GM18520 (cell line): ENCODE results near the gene AAGAB.

Experiments used
- ATAC-seq: cut with Tn5 transposase; IDR thresholded peaks from one replicate; pipeline ENCODE4 v1.9.1; 2021; ENCODE audit not compliant: unreplicated experiment

AAGAB gene

DNA sequence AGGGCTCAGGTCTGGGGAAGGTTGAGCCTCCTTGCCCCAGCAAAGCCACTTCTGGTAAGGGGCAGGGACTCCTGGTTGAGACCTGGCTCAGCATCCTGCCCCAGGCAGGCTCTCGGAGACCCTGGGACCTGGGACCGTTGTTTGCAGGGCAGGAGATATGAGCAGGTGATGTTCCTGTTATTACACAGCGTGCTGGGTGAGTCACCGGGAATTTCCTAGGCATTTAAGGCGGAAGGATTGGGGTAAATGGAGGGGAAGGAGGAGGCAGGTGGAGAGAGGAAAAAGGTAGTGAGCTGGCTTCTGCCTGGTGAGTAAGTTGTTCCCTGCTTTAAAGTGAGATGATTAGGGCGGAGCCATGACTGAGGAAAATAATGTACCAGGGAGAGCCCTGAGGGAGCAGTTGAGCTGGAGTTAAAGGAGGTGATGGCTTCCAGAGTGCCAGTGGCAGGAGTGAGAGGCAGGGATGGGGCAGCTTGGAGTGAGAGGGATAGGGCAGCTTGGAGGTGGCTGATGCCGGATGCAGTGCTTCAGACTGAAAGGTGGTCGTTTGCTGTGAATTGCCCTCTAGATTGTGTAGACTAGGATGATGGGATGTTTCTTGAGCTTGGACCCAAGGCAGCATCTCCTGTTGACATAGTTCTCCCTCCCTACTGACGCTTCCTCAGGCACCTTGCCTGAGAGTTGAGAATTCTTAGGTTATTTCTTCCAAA is 79.4 kb downstream of the AAGAB start:
- no peak for ATAC-seq

DNA sequence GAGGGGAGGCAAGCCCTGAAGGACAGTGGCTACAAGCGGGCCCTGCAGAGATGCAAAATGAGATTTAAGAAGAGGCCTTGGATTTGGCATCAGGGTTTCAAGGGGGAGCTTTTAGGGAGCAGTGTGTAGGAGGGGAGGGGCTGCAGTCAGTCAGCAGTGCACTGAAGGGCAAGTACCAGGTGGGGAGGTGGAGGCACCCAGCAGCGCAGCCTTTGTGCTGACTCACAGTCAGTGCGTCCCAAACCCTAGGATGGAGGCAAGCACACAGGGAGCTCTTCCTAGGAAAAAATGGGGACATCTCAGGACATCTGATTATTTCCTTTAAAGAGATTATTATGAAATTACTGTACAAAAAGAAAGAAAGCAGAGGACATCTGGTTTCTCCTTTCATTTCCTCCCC is 80.0 kb downstream of the AAGAB start:
- ATAC-seq = no peak

DNA sequence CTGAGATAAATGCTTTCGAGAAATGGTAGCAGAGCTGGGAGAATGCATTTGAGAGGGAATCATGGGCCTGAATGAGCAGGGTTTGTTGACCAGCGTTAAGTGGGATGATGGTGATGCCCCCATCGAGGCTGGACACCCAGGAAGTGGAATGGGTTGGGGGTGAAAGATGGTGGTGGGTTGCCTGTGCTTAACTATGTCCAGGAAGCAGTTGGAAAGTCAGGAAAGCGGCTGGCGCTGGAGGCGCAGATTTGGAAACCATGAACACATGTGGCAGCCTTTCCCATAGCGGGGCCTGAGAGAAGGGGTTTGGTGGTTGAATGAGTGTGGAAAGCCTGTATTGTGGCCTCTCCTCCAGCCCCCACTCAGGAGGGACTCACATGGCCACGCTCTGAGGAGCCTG is 80.7 kb downstream of the AAGAB start:
- ATAC-seq = no peak

DNA sequence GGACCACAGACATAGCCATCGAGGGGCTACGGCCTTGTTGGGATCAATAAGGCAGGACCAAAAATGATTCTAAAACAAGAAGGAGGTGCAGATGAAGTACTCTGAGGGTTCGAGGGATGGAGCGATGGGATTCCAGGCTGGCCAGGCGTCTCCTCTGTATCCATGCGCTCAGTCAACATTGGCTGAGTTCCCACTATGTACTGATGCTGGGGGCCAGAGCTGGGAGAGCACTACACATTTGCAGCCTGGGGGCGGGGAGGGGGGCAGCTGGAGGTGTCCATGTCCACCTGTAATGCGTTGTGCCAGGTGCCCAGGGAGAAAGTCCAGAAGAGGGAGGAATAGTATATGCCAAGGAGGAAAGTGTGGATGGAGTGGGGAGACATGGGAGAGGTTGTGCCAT is 81.5 kb downstream of the AAGAB start:
- ATAC-seq = no peak

DNA sequence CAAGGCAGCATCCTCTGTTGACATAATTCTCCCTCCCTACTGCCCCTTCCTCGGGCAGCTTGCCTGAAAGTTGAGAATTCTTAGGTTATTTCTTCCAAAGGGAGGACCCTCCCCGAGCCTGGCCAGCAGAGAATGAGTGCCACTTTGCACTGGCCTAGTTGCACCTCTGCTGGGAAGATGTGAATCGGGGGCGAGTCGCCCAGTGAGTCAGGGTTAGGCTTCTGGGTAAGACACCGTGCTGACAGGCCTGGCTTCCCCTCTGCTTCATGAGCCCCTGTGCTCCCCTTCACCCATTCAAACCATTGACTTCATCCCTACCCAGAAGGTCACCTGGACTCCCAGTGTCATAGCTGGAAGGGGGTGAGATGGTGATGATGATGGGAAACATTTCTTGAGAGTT is 82.3 kb downstream of the AAGAB start:
- no peak for ATAC-seq

DNA sequence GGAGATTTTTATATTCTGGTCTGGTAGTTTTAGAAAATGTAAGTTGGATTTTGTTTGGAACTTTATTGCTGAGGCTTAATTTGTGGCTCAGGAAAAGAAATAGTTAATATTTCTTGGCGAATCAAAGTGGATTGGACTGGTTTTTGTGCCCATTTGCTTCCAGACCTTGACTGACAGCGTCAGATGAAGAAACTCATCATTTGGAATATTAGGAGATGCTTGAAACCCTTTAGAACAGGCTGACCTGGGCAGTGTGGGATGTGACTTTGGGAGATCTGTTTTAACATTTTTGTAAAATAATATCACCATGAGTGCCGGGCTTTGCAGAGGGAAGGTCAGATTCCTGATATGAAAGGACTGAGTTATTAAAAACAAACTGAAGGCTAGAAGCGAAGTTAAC is 83.0 kb downstream of the AAGAB start:
- no peak for ATAC-seq

DNA sequence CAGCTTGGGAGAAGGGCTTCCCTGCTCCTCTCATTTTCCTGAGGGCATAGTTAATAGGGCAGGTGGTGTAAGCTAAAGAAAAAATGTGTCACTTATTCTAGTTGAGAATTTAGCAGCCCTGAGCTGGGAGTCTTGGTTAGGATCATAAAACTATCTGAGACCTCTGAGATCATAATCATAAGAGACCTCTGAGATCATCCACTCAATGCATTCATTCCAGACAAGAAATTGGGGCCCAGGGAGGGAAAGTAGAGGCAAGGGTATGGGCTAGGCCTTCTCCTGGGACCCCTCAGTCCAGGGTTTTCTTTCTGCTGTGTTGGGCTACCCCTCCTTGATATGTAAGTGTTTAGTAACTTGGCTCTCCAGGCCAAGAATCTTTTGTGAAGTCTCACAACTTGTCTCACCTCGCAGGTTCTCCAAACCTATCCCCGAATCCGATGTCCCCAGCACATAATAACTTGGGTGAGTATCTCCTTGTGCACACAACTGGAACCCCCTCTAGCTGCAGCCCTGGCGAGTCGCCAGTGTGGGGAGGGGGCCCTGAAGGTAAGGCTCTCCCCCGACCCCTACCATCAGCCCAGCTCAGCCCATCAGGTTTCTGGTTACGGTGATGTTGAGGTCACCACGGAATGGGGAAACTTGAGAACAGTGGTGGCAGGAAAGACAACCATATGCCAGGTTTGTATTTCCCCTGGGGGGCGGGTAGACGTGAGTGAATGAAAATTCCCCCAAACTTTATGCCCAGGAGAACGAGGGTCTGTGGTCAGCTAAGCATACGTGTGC is 84.1 kb downstream of the AAGAB start:
- ATAC-seq = no peak

DNA sequence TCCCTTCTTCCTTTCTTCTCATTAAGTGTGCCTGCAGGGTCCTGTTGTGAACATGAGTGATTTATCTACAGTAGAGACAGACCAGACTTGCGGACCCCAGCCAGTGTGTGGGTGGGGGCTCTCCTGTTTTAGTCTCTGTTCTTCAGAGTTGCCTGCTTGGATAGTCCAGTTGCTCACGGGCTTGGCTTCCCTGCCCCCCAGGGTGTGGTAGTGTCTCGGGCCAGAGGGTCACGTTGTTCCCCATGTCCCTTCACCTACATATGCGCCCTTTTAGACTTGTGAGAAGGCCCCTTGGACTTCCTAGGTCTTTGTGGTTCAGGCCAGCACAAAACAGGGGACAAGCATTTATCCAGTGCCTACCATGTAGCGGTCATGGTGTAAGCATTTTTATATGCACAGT is 85.8 kb downstream of the AAGAB start:
- no peak for ATAC-seq

DNA sequence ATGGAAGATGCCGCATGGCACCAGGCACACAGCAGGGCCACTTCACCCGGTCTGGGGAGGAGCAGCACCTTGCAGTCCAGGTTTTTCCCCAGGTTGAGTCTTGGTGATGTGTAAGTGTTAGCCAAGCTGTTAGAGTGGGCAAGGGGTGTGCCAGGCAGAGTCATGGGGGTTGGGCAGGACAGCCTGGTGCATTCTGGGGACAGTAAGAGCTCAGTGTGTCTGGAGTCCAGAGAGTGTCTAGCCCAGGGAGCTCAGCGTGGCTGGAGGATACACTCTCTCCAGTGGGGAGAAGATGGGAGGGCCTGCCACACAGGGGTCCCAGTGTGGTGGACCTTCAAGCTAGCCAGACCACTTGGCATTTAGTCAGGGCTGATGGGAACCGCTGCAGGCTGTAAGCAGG is 87.4 kb downstream of the AAGAB start:
- ATAC-seq = no peak

DNA sequence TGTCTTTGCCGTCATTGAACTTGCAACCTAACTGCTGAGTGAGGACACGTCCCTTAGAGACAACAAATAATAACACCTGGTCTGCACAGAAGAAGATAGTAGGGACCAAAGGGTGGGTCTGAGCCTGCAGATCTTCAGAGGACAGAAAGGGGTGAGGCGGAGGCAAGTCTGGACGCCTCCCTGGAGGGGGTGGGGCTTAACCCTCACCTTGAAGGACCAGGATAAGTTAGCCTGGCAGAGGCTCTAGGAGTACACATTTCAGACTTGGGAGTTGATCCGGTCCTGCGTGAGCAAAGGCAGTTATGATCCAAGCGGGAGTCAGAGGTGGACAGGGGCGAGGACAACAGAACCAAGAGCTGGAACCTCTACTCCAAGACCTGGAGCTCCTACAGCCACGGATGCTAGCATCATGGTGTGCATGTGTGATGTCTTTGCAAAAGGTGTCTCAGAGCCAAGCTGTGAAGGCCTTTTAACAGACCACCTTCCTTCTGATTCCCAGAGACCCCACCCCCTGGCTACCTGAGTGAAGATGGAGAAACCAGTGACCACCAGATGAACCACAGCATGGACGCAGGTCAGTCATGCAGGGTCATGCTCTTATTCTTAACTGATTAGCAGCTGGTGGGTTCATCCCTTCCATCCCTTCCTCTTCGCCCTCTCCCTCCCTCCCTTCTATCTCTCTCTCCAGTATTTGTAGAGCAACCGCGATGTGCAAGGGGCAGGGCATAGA is 88.0 kb downstream of the AAGAB start:
- no peak for ATAC-seq

DNA sequence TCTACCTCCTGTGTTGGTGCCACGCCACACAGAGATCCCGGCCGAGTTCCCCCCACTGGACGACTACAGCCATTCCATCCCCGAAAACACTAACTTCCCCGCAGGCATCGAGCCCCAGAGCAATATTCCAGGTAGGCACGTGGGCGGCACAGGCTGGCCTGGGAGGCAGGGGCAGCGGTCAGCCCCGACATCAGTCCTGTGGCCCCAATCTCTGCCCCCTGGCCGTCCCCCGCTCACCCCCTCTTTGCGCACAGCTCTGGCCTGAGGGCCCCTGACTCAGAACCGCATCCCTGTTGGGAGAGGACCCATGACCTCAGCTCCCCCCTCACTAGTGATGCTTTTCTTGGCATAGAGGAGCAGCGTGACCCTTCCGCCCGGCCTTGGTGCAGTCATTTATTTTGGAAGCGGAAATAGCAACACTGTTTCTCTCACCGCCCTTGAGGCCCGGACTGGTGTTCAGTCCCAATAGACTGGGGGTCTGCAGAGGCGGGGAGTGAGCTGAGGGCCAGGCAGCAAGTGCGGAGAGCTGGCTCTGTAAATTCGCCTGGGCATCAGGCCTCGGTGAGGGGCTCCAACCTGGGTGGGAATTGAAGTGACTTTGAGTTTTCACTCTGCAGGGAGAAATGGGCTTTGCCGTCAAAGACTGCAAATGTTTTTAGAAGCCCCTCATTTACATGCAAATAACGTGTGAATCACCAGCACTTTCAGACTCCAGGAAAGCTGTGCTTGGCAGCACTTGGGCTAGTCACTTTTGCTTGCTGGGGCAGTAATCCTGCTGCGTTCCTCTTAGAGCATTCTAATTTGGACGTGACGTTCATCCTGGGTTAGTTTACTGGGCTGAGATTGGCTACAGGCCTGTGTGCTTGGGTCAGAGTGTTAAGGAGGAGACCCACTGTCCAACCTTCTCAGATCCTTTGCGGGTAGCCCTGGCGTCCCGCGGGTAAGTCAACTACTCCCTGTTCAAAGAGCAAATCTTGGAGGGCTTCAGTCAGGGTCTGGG is 88.9 kb downstream of the AAGAB start:
- ATAC-seq = no peak

DNA sequence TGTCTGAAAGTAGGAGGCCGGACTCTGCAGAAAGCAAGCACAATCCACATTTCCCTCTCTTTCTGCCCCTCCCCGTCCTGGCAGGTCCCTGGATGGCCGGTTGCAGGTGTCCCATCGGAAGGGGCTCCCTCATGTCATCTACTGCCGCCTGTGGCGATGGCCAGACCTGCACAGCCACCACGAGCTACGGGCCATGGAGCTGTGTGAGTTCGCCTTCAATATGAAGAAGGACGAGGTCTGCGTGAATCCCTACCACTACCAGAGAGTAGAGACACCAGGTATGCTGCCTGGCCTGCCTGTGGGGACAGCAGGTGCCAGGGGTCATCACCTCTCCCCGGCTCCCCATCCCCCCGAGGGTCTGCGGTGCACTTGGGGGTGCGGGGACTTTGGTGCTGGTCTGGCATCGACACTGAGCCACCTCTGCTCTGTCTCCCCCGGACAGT is 89.6 kb downstream of the AAGAB start:
- ATAC-seq = no peak

DNA sequence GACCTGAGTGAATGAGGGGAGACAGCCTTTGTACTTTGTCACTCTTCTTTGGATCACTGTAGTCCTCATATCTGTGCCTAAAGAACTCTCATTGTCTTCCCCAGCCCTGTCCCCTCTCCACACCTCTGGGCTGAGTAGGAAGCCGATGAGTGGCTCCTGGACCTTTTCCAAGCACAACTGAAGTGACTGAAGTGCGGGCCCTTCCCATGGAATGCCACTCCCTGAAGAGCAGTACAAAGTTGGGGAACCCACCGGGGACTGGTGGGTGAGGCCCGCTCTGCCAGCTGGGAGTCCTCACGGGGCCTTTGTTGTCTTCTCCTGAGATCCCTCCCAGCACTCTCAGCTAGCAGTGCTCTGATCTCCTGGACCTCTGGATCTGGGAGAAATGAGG is 90.1 kb downstream of the AAGAB start:
- ATAC-seq = no peak

DNA sequence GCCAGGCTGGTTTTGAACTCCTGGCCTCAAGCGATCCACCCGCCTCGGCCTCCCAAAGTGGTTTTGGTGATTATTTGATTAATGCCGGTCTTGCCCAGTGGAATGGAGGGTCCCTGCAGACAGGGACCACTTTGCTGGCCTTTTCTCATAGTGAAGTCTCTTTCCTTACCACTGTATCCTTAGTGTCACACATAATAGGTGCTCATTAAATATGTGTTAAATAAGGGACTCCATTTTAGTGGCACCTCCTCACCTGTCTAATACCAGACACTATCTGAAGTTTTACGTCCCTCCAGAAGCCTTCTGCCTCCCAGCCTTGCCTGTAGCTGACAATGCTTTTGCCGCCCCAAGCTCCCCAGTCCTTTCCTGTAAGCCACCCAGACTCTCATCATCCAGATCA is 91.3 kb downstream of the AAGAB start:
- ATAC-seq = no peak

DNA sequence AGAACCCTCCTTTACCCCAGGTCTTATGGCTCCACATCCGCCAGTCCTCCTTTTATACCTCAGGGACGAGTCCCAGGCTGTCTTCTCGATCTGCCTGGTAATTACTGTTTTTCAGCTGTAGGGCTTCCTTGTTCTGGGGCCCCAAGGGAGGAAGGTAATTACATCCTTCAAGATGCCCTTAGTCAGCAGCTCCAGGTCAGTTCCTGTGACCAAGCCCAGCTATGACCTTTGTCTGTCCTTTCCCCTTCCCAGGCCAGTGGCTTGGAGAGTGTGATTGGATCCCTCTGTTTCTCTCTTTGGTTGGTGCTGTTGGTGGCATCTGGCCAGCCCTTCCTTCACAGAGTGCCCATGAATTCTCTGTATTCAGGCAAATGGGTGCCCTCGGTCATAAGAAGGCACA is 92.6 kb downstream of the AAGAB start:
- ATAC-seq = no peak

DNA sequence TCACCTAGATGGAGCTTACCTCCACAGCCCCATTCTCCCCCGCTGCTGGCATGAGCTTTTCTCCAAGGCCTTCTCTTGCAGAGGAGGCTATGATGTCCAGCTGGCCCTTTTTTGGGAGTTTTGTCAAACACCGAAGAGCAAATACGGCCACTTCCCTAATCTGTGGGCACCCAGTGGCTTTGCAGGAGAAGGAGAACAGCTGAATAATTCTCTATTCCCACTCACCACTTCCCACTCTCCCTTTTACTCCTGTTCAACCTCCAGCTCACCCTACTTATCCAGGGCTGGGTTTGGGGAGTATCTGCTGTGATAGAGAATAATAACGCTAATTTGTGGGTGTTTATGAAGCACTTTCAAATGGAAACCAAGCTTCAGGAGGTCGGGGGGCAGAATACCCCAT is 93.0 kb downstream of the AAGAB start:
- ATAC-seq = no peak

DNA sequence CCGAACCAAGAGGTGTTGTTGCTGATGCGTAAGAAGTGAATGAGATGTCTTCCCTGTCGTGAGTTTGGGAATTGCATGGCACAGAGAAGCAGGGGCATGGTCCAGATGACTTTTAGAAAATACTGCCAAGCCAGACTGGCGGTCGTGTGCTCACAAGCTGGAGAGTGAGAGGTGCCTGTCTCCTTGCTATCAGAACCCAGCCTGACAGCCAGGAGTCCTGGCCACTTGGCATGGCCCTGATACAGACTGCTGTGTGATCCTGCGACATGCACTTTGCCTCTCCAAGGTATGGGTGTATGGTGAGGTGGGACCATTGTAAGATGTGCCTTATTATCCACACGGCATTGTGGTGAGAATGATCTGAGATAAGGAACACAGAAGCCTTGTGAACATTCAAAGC is 96.1 kb downstream of the AAGAB start:
- ATAC-seq = no peak

DNA sequence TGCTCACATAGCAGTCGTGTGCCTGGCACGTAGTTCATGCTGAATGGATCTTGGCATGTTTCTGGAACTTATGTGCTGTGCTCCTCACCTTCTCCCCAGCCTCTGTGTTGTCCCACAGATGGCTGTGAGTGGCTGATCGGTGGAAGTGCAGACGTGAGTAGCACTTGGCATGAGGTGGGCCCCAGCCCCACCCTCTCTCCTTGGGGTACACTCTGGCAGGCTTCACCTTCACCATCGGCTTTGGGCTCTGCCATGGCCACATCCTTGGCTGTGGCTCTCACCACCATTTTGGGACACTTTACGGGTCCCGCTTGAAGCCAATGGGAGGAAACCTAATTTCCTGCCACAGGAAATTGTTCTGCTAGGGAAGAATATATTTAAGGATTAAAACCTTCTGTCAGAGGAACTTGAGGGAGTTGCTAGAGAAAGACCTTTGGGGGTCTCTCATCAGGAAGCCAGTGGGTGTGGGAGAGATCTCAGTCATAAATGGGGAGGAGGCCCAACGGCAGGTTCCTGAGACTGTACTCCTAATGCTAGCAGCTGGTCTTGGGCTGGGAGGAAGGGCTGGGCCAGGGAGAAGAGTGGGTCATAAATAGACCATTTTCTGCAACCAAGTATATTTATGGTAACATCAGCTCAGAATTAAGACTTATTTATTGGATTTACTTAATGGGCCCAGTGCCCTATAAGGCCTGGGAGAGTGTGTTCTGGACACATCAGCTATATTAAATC is 96.8 kb downstream of the AAGAB start:
- ATAC-seq = no peak

DNA sequence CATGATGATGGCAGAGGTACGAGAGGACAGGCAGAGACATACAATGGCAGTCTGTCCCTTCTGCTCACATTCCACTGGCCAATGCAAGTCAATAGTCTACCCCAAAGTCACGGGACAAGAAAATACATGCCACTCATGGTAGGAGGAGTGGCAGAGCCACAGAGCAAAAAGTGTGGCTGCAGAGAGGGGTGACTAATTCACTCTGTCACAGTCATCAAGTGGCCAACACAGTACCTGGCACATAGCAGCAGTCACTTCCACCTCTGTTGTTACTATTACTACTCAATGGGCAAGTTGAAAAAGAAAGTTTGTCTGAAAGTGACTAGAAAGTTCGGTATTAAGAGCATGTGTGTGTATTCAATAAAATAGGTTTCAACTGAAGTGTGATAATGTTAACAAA is 97.6 kb downstream of the AAGAB start:
- no peak for ATAC-seq

DNA sequence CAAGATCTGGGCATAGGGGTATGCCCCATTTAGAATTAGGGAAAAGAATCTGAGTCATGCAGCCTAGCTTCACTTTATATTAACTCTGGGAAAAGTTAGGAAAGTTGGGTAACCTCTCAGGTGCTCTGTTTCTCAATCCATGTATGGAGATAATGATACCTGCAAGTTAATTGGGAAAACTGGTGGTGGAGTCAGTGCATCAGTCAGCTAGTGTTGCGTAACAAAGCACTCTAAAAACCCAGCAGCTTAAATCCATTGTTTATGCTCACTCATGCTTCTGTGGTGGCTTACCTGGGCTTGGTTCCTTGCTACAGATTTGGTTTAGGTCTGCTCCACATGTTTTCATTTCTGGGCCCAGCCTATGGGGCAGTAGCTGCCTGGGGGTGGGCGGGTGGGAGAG is 98.0 kb downstream of the AAGAB start:
- ATAC-seq = no peak
